CD8-positive, alpha-beta memory T cell (primary cell): Measurements from ENCODE around the gene FBXL2. TPM values are rescaled to one million over a fixed set of nuclear protein-coding genes. Genes with fewer than 3 reads are reported as not detected.

Source experiments
- CTCF ChIA-PET: fragments of 350-600 bp; sonication (Branson Sonifier 250); formaldehyde crosslinking; loops from one replicate; lab custom pipeline; 2021; ENCODE audit warnings: antibody characterized with exemption; lab: Charles Lee
- POLR2A ChIA-PET: fragments of 350-600 bp; sonication (Branson Sonifier 250); formaldehyde crosslinking; loops from one replicate; lab custom pipeline; 2021; ENCODE audit warnings: antibody characterized with exemption; lab: Charles Lee
- DNase-seq, 5 donors: peaks; one replicate each; pipeline versions ENCODE4 v3.0.0 to v3.0.0-alpha.2; 2020 to 2022; ENCODE audit warnings: mixed read lengths in 1 of 5
- H3K27ac ChIP-seq: one replicate; pipeline ENCODE4 v1.7.0; 2013; ENCODE audit warnings: low read depth, mild to moderate bottlenecking, low read length, moderate library complexity
- H3K27me3 ChIP-seq: 2 replicates; pipeline ENCODE4 v1.7.0; 2013; ENCODE audit warnings: low read length, mild to moderate bottlenecking; ENCODE audit not compliant: insufficient read depth, poor library complexity, severe bottlenecking
- H3K36me3 ChIP-seq: 2 replicates; pipeline ENCODE4 v1.7.0; 2013; ENCODE audit warnings: mild to moderate bottlenecking, low read length, moderate library complexity; ENCODE audit not compliant: insufficient read depth
- H3K4me1 ChIP-seq: 2 replicates; pipeline ENCODE4 v1.7.0; 2013; ENCODE audit warnings: mild to moderate bottlenecking, low read length, moderate library complexity; ENCODE audit not compliant: insufficient read depth
- H3K4me3 ChIP-seq: 2 replicates; pipeline ENCODE4 v1.7.0; 2013; ENCODE audit warnings: mild to moderate bottlenecking, low read length
- H3K9me3 ChIP-seq: 2 replicates; pipeline ENCODE4 v1.7.0; 2013; ENCODE audit warnings: mild to moderate bottlenecking, low read length
- H3K27ac Mint-ChIP-seq, 8 donors: one replicate each; pipeline ENCODE4 v1.8.0; 2020 to 2021; ENCODE audit warnings: mixed read lengths in 8 of 8, mild to moderate bottlenecking in 6 of 8, inconsistent platforms in 3 of 8, moderate library complexity in 3 of 8
- H3K27me3 Mint-ChIP-seq, 2 donors: one replicate each; pipeline ENCODE4 v1.8.0; 2020 to 2021; ENCODE audit warnings: mixed read lengths in 2 of 2, mild to moderate bottlenecking in 1 of 2, moderate library complexity in 1 of 2
- H3K36me3 Mint-ChIP-seq, 3 donors: one replicate each; pipeline ENCODE4 v1.8.0; 2020 to 2021; ENCODE audit warnings: mixed read lengths in 3 of 3, inconsistent platforms in 1 of 3, mild to moderate bottlenecking in 1 of 3
- H3K4me1 Mint-ChIP-seq, 3 donors: one replicate each; pipeline ENCODE4 v1.8.0; 2020 to 2021; ENCODE audit warnings: mixed read lengths in 3 of 3, inconsistent platforms in 1 of 3, mild to moderate bottlenecking in 1 of 3
- H3K4me3 Mint-ChIP-seq, 7 donors: one replicate each; pipeline ENCODE4 v1.8.0; 2020 to 2021; ENCODE audit warnings: mixed read lengths in 7 of 7, mild to moderate bottlenecking in 6 of 7, moderate library complexity in 4 of 7, inconsistent platforms in 2 of 7
- H3K9me3 Mint-ChIP-seq, 5 donors: one replicate each; pipeline ENCODE4 v1.8.0; 2020 to 2022; ENCODE audit warnings: mixed read lengths in 5 of 5, mild to moderate bottlenecking in 3 of 5, moderate library complexity in 2 of 5, inconsistent platforms in 1 of 5
- polyA plus RNA-seq: library from polyadenylated mRNA; unstranded; fragments of 300-500 nt; fragmentation: Illumina TruSeq; gene quantifications from one replicate; pipeline ENCODE4 v1.2.3, GENCODE V29; 2021
- total RNA-seq, 2 experiments: library from RNA; stranded (reverse); gene quantifications; one replicate each; pipeline ENCODE4 v1.2.3, GENCODE V29; 2021

The FBXL2 gene
- total and polyA plus RNA-seq, 3 experiments from 2014 or later, result not detected

GRCh38 chr3:33391255-33391995 is 114.2 kb downstream of the FBXL2 start:
- Histone ChIP-seq H3K27me3 (no peaks in the 10 kb centered on the region), H3K4me3 (no peak overlapping the region), H3K9me3 (no peaks in the 10 kb centered on the region), H3K4me1 (no peaks in the 10 kb centered on the region), H3K36me3 (peaks cover 23% of the 10 kb centered on the region), H3K27ac (no peak overlapping the region)
- DNase-seq, result no peak
- Mint-ChIP-seq H3K27ac (peak overlapping the region in 7 of 8 donors; percentile 25 to 83 (median 48)), H3K36me3 (peaks cover 4 to 86% (median 45%) of the 10 kb centered on the region in 3 donors), H3K4me3 (no peak overlapping the region), H3K9me3 (no peaks in the 10 kb centered on the region), H3K4me1 (peaks cover 0 to 10% (median 4%) of the 10 kb centered on the region in 3 donors), H3K27me3 (no peaks in the 10 kb centered on the region)
- ChIA-PET POLR2A (no interaction called here), CTCF (interaction anchor here (1.2 kb wide), 1 partner anchor 18 kb away, joined by 3 read pairs; no protein-coding TSS in a partner anchor)

GRCh38 chr3:33392144-33392543 is 114.9 kb downstream of the FBXL2 start:
- ChIA-PET CTCF (no interaction called here), POLR2A (no interaction called here)
- Mint-ChIP-seq H3K36me3 (peaks cover 4 to 87% (median 48%) of the 10 kb centered on the region in 3 donors), H3K27me3 (no peaks in the 10 kb centered on the region), H3K4me1 (peaks cover 0 to 4% (median 4%) of the 10 kb centered on the region in 3 donors), H3K27ac (peak overlapping the region in 5 of 8 donors; percentile 17 to 83 (median 48)), H3K4me3 (no peak overlapping the region), H3K9me3 (no peaks in the 10 kb centered on the region)
- DNase-seq, result no peak
- H3K9me3 ChIP-seq, result no peaks in the 10 kb centered on the region
- H3K27me3 ChIP-seq, result no peaks in the 10 kb centered on the region
- H3K4me3 ChIP-seq, result no peak overlapping the region
- H3K4me1 ChIP-seq, result no peaks in the 10 kb centered on the region
- peaks cover 27% of the 10 kb centered on the region for H3K36me3 ChIP-seq
- H3K27ac ChIP-seq, result no peak overlapping the region

GRCh38 chr3:33392703-33393125 is 115.5 kb downstream of the FBXL2 start:
- DNase-seq, result no peak

GRCh38 chr3:33394403-33395054 is 117.3 kb downstream of the FBXL2 start:
- Histone ChIP-seq H3K36me3 (peaks cover 51% of the 10 kb centered on the region), H3K9me3 (no peaks in the 10 kb centered on the region), H3K4me3 (no peak overlapping the region), H3K27me3 (no peaks in the 10 kb centered on the region), H3K27ac (no peak overlapping the region), H3K4me1 (no peaks in the 10 kb centered on the region)
- no peak for DNase-seq
- Mint-ChIP-seq H3K9me3 (no peaks in the 10 kb centered on the region), H3K27ac (peak overlapping the region in 1 of 8 donors; percentile 22), H3K4me3 (no peak overlapping the region), H3K4me1 (peaks cover 0 to 4% (median 4%) of the 10 kb centered on the region in 3 donors), H3K36me3 (peaks cover 6 to 94% (median 58%) of the 10 kb centered on the region in 3 donors), H3K27me3 (no peaks in the 10 kb centered on the region)
- CTCF ChIA-PET, result interaction anchor here (1.3 kb wide), 1 partner anchor 10 kb away, joined by 3 read pairs; no protein-coding TSS in a partner anchor
- POLR2A ChIA-PET, result interaction anchor here (0.7 kb wide), 1 partner anchor 18 kb away, joined by 4 read pairs; no protein-coding TSS in a partner anchor

More at GRCh38 chr3:33392703-33393125, 115.5 kb downstream of the FBXL2 start:
- peaks cover 0 to 4% (median 4%) of the 10 kb centered on the region in 3 donors for H3K4me1 Mint-ChIP-seq
- H3K27me3 Mint-ChIP-seq, result no peaks in the 10 kb centered on the region
- Histone ChIP-seq H3K4me1 (no peaks in the 10 kb centered on the region), H3K27me3 (no peaks in the 10 kb centered on the region), H3K36me3 (peaks cover 33% of the 10 kb centered on the region), H3K27ac (no peak overlapping the region), H3K4me3 (no peak overlapping the region), H3K9me3 (no peaks in the 10 kb centered on the region)
- no peaks in the 10 kb centered on the region for H3K9me3 Mint-ChIP-seq
- POLR2A ChIA-PET, result no interaction called here
- no peak overlapping the region for H3K4me3 Mint-ChIP-seq
- peak overlapping the region in 3 of 8 donors; percentile 22 to 76 (median 34) for H3K27ac Mint-ChIP-seq
- H3K36me3 Mint-ChIP-seq, result peaks cover 4 to 90% (median 52%) of the 10 kb centered on the region in 3 donors
- CTCF ChIA-PET, result no interaction called here

- Mint-ChIP-seq H3K36me3 (peaks cover 8 to 91% (median 54%) of the 10 kb centered on the region in 3 donors), H3K4me3 (peak overlapping the region in 1 of 7 donors; percentile 63), H3K27me3 (no peaks in the 10 kb centered on the region), H3K4me1 (peaks cover 0 to 4% (median 4%) of the 10 kb centered on the region in 3 donors), H3K27ac (peak overlapping the region in 1 of 8 donors; percentile 44), H3K9me3 (no peaks in the 10 kb centered on the region)
- Histone ChIP-seq H3K4me1 (no peaks in the 10 kb centered on the region), H3K36me3 (peaks cover 61% of the 10 kb centered on the region), H3K4me3 (no peak overlapping the region), H3K9me3 (no peaks in the 10 kb centered on the region), H3K27me3 (no peaks in the 10 kb centered on the region), H3K27ac (no peak overlapping the region)
- DNase-seq, result no peak
- ChIA-PET POLR2A (interaction anchor here (0.7 kb wide), 1 partner anchor 400 kb away, joined by 6 read pairs; no protein-coding TSS in a partner anchor), CTCF (no interaction called here)
Measured at GRCh38 chr3:33395900-33396299, 118.7 kb downstream of the FBXL2 start.

GRCh38 chr3:33398410-33398809 is 121.2 kb downstream of the FBXL2 start:
- CTCF ChIA-PET, result no interaction called here
- Mint-ChIP-seq H3K4me1 (no peaks in the 10 kb centered on the region), H3K9me3 (no peaks in the 10 kb centered on the region), H3K36me3 (peaks cover 16 to 90% (median 49%) of the 10 kb centered on the region in 3 donors), H3K27ac (no peak overlapping the region), H3K27me3 (no peaks in the 10 kb centered on the region), H3K4me3 (no peak overlapping the region)
- Histone ChIP-seq H3K9me3 (no peaks in the 10 kb centered on the region), H3K27me3 (no peaks in the 10 kb centered on the region), H3K4me3 (no peak overlapping the region), H3K36me3 (peaks cover 59% of the 10 kb centered on the region), H3K4me1 (no peaks in the 10 kb centered on the region), H3K27ac (no peak overlapping the region)
- DNase-seq, result no peak
- POLR2A ChIA-PET, result interaction anchor here (0.6 kb wide), 1 partner anchor 109 kb away, joined by 3 read pairs; no protein-coding TSS in a partner anchor

GRCh38 chr3:33401781-33402180 is 124.5 kb downstream of the FBXL2 start:
- no peak for DNase-seq
- Mint-ChIP-seq H3K27me3 (no peaks in the 10 kb centered on the region), H3K36me3 (peaks cover 16 to 90% (median 40%) of the 10 kb centered on the region in 3 donors), H3K9me3 (no peaks in the 10 kb centered on the region), H3K27ac (peak overlapping the region in 2 of 8 donors; percentile 30 to 46), H3K4me1 (no peaks in the 10 kb centered on the region), H3K4me3 (no peak overlapping the region)
- Histone ChIP-seq H3K27me3 (no peaks in the 10 kb centered on the region), H3K27ac (no peak overlapping the region), H3K36me3 (peaks cover 64% of the 10 kb centered on the region), H3K9me3 (no peaks in the 10 kb centered on the region), H3K4me3 (no peak overlapping the region), H3K4me1 (no peaks in the 10 kb centered on the region)
- CTCF ChIA-PET, result interaction anchor here (1.8 kb wide), 1 partner anchor 28 kb away, joined by 4 read pairs; no protein-coding TSS in a partner anchor
- POLR2A ChIA-PET, result no interaction called here
